H9 (cell line): Measurements from ENCODE around the gene CBS. TPM values are rescaled to one million over a fixed set of nuclear protein-coding genes. Genes with fewer than 3 reads are reported as not detected.

Source experiments
- DNase-seq: peaks from one replicate; pipeline ENCODE4 v3.0.0-alpha.2; 2017
- H2AFZ ChIP-seq: one replicate; pipeline ENCODE4 v1.6.1; 2013; ENCODE audit warnings: mild to moderate bottlenecking, low read length, control low read depth, moderate library complexity
- H2AK5ac ChIP-seq: 2 replicates; pipeline ENCODE4 v1.6.1; 2013; ENCODE audit warnings: low read length, control low read depth, mixed read lengths; ENCODE audit not compliant: insufficient read length
- H2BK120ac ChIP-seq: one replicate; pipeline ENCODE4 v1.6.1; 2013; ENCODE audit warnings: low read depth, mild to moderate bottlenecking, low read length, control low read depth, inconsistent platforms; ENCODE audit not compliant: poor library complexity, severe bottlenecking
- H2BK12ac ChIP-seq: 2 replicates; pipeline ENCODE4 v1.6.1; 2013; ENCODE audit warnings: low read length, control low read depth, mixed read lengths, low read depth; ENCODE audit not compliant: insufficient read length
- H2BK15ac ChIP-seq: 2 replicates; pipeline ENCODE4 v1.6.1; 2013; ENCODE audit warnings: low read depth, low read length, control low read depth
- H2BK20ac ChIP-seq: one replicate; pipeline ENCODE4 v1.6.1; 2013; ENCODE audit warnings: low read depth, mild to moderate bottlenecking, low read length, control low read depth, inconsistent platforms; ENCODE audit not compliant: poor library complexity, severe bottlenecking
- H2BK5ac ChIP-seq: 2 replicates; pipeline ENCODE4 v1.6.1; 2013; ENCODE audit warnings: low read length, control low read depth, mixed read lengths; ENCODE audit not compliant: insufficient read length
- H3K14ac ChIP-seq: 2 replicates; pipeline ENCODE4 v1.6.1; 2013; ENCODE audit warnings: low read length, control low read depth; ENCODE audit not compliant: insufficient read depth
- H3K18ac ChIP-seq: 2 replicates; pipeline ENCODE4 v1.6.1; 2013; ENCODE audit warnings: low read depth, mild to moderate bottlenecking, mixed read lengths, low read length, control low read depth; ENCODE audit not compliant: insufficient read length
- H3K23ac ChIP-seq: 2 replicates; pipeline ENCODE4 v1.6.1; 2013; ENCODE audit warnings: low read length, control low read depth, mixed read lengths, low read depth; ENCODE audit not compliant: insufficient read length
- H3K23me2 ChIP-seq: 2 replicates; pipeline ENCODE4 v1.6.1; 2013; ENCODE audit warnings: low read depth, mild to moderate bottlenecking, mixed read lengths, low read length, control low read depth; ENCODE audit not compliant: insufficient read length, poor library complexity, severe bottlenecking
- H3K27ac ChIP-seq: 2 replicates; pipeline ENCODE4 v1.5.1; 2013; ENCODE audit warnings: low read length, control low read depth, mixed read lengths, low read depth; ENCODE audit not compliant: insufficient read length
- H3K27me3 ChIP-seq: 2 replicates; pipeline ENCODE4 v1.6.1; 2013; ENCODE audit warnings: low read length, control low read depth, inconsistent platforms; ENCODE audit not compliant: insufficient read depth
- H3K4ac ChIP-seq: 2 replicates; pipeline ENCODE4 v1.6.1; 2013; ENCODE audit warnings: low read depth, mild to moderate bottlenecking, control low read depth, inconsistent platforms, low read length, moderate library complexity
- H3K4me1 ChIP-seq: 2 replicates; pipeline ENCODE4 v1.6.1; 2013; ENCODE audit warnings: low read length, control low read depth, inconsistent platforms; ENCODE audit not compliant: insufficient read depth
- H3K4me2 ChIP-seq: 2 replicates; pipeline ENCODE4 v1.6.1; 2013; ENCODE audit warnings: low read length, control low read depth, mixed read lengths; ENCODE audit not compliant: insufficient read length, insufficient read depth
- H3K56ac ChIP-seq: 2 replicates; pipeline ENCODE4 v1.6.1; 2013; ENCODE audit warnings: low read depth, mild to moderate bottlenecking, mixed read lengths, low read length, control low read depth; ENCODE audit not compliant: insufficient read length
- H3K79me1 ChIP-seq: 2 replicates; pipeline ENCODE4 v1.6.1; 2013; ENCODE audit warnings: low read depth, mild to moderate bottlenecking, moderate library complexity, low read length, control low read depth, inconsistent platforms; ENCODE audit not compliant: insufficient read depth, poor library complexity, severe bottlenecking
- H3K79me2 ChIP-seq: 2 replicates; pipeline ENCODE4 v1.6.1; 2013; ENCODE audit warnings: low read length, control low read depth, inconsistent platforms; ENCODE audit not compliant: insufficient read depth
- H3K9ac ChIP-seq: 2 replicates; pipeline ENCODE4 v1.6.1; 2013; ENCODE audit warnings: low read length, control low read depth, mixed read lengths; ENCODE audit not compliant: insufficient read length; ENCODE audit errors: extremely low read depth
- H3K9me3 ChIP-seq: one replicate; pipeline ENCODE4 v1.6.1; 2013; ENCODE audit warnings: low read depth, low read length, inconsistent platforms; ENCODE audit not compliant: control insufficient read depth
- H3T11ph ChIP-seq: one replicate; pipeline ENCODE4 v1.6.1; 2013; ENCODE audit warnings: mild to moderate bottlenecking, low read length, control low read depth, inconsistent platforms
- H4K20me1 ChIP-seq: one replicate; pipeline ENCODE4 v1.6.1; 2013; ENCODE audit not compliant: control insufficient read depth, insufficient read length, insufficient read depth
- H4K5ac ChIP-seq: 2 replicates; pipeline ENCODE4 v1.6.1; 2013; ENCODE audit warnings: low read depth, mild to moderate bottlenecking, mixed read lengths, low read length, control low read depth; ENCODE audit not compliant: insufficient read length
- H4K8ac ChIP-seq: replicated peaks from 2 replicates; pipeline ENCODE4 v1.6.1; 2013; ENCODE audit warnings: low read length, control low read depth, mixed read lengths, low read depth; ENCODE audit not compliant: insufficient read length
- H4K91ac ChIP-seq: 2 replicates; pipeline ENCODE4 v1.6.1; 2013; ENCODE audit warnings: low read depth, mild to moderate bottlenecking, moderate library complexity, mixed read lengths, low read length, control low read depth; ENCODE audit not compliant: insufficient read length
- H3K27ac Mint-ChIP-seq, 3 experiments: 2 replicates in 2 of 3; 3 replicates in 1 of 3; pipeline ENCODE4 v1.8.0; 2020 to 2021; ENCODE audit warnings: mixed read lengths in 3 of 3, mild to moderate bottlenecking in 1 of 3, moderate library complexity in 1 of 3
- H3K27me3 Mint-ChIP-seq: 2 replicates; pipeline ENCODE4 v1.8.0; 2021; ENCODE audit warnings: low read depth, mild to moderate bottlenecking, moderate library complexity, mixed read lengths
- H3K36me3 Mint-ChIP-seq, 3 experiments: 2 replicates in 2 of 3; 3 replicates in 1 of 3; pipeline ENCODE4 v1.8.0; 2020 to 2021; ENCODE audit warnings: low read depth in 3 of 3, mixed read lengths in 3 of 3; ENCODE audit not compliant: insufficient read depth in 1 of 3
- H3K4me1 Mint-ChIP-seq, 2 experiments: 2 replicates each; pipeline ENCODE4 v1.8.0; 2020; ENCODE audit warnings: mixed read lengths in 2 of 2
- H3K4me3 Mint-ChIP-seq, 2 experiments: 2 replicates in 1 of 2; 3 replicates in 1 of 2; pipeline ENCODE4 v1.8.0; 2020 to 2021; ENCODE audit warnings: mild to moderate bottlenecking in 2 of 2, mixed read lengths in 2 of 2, moderate library complexity in 1 of 2
- H3K9me3 Mint-ChIP-seq, 2 experiments: 2 replicates in 1 of 2; 3 replicates in 1 of 2; pipeline ENCODE4 v1.8.0; 2020; ENCODE audit warnings: mild to moderate bottlenecking in 2 of 2, mixed read lengths in 2 of 2, moderate library complexity in 1 of 2
- WGBS: extraction: QIAGEN DNeasy Blood & Tissue Kit; methylation state at CpG from one replicate; pipeline ENCODE4 v1.1.7; 2013; ENCODE audit warnings: missing lambda C conversion rate, low lambda C conversion rate, mixed read lengths; ENCODE audit not compliant: insufficient read length; ENCODE audit errors: extremely low coverage; 5-methylcytosine and 5-hydroxymethylcytosine counted together
- total RNA-seq: library from RNA; stranded (reverse); gene quantifications from 2 replicates; pipeline ENCODE4 v1.2.1, GENCODE V29; 2021
- TF ChIP-seq, protein P1 (sequence below): fragments of 200-600 bp; sonication (generic); conservative IDR thresholded peaks from 3 replicates; pipeline ENCODE4 v1.8.0; 2021; ENCODE audit warnings: antibody characterized with exemption, mild to moderate bottlenecking

The CBS gene
- total RNA-seq, 1 experiment from 2014 or later, result 350 TPM

DNA sequence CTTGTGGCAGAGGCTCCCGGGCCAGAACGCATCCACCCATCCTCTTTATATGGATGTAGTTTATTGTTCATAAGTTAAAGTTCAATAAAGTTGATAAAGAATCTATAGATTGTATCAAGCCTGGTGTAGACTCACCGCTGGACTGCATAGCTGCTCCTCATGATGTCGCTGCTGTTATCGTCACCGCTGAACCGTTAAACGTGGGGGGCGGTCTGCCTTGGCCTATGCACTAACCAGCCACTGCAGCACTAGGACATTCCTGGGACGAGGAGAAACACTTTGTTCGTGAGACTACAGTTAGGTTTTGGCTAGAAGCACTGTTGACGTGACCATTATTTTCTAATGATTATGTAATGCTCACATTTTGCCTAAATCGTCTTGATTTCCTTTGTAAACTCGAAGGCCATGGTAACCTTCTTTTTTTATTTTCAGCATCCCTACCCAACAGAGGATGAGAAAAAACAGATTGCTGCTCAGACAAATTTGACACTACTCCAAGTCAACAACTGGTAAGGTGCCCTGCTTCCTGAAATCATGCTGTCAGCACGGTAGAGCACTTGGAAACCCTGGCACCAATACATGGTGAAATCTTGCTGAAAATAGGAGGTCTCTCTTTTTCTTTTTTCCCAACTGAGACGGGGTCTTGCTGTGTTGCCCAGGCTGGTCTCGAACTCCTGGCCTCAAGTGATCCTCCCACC, 51.0 kb downstream of the CBS start:
- Mint-ChIP-seq H3K9me3 (no peaks in the 10 kb centered on the region), H3K36me3 (peaks cover 17 to 91% (median 60%) of the 10 kb centered on the region in 3 experiments; a peak in 6 of 7 replicates), H3K27ac (no peak overlapping the region), H3K4me1 (peaks cover 3 to 4% of the 10 kb centered on the region in 2 experiments), H3K27me3 (no peaks in the 10 kb centered on the region), H3K4me3 (no peak overlapping the region)
- H2AFZ ChIP-seq, result no peak overlapping the region
- no peak overlapping the region for H3K18ac ChIP-seq
- H2BK120ac ChIP-seq, result no peak overlapping the region
- H3K23ac ChIP-seq, result no peak overlapping the region
- WGBS, result no CpG with 5 or more reads among the region's 17 CpGs
- no peak overlapping the region for H2BK5ac ChIP-seq
- H3K4me1 ChIP-seq, result no peaks in the 10 kb centered on the region; the same call in 1 of the 2 replicates
- TF ChIP-seq, protein P1, sequence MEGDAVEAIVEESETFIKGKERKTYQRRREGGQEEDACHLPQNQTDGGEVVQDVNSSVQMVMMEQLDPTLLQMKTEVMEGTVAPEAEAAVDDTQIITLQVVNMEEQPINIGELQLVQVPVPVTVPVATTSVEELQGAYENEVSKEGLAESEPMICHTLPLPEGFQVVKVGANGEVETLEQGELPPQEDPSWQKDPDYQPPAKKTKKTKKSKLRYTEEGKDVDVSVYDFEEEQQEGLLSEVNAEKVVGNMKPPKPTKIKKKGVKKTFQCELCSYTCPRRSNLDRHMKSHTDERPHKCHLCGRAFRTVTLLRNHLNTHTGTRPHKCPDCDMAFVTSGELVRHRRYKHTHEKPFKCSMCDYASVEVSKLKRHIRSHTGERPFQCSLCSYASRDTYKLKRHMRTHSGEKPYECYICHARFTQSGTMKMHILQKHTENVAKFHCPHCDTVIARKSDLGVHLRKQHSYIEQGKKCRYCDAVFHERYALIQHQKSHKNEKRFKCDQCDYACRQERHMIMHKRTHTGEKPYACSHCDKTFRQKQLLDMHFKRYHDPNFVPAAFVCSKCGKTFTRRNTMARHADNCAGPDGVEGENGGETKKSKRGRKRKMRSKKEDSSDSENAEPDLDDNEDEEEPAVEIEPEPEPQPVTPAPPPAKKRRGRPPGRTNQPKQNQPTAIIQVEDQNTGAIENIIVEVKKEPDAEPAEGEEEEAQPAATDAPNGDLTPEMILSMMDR, result no peak
- H3K9me3 ChIP-seq, result no peaks in the 10 kb centered on the region
- H3K14ac ChIP-seq, result no peak overlapping the region
- no peak overlapping the region for H3K4me2 ChIP-seq
- no peaks in the 10 kb centered on the region for H3K79me2 ChIP-seq
- H4K20me1 ChIP-seq, result no peaks in the 10 kb centered on the region
- H3K9ac ChIP-seq, result no peak overlapping the region
- no peak overlapping the region for H2AK5ac ChIP-seq
- H4K8ac ChIP-seq, result no peak overlapping the region
- H3K27ac ChIP-seq, result no peak overlapping the region
- H3K79me1 ChIP-seq, result no peaks in the 10 kb centered on the region
- no peak overlapping the region for H2BK20ac ChIP-seq
- no peaks in the 10 kb centered on the region for H3K27me3 ChIP-seq
- no peak overlapping the region for H3T11ph ChIP-seq
- no peak overlapping the region for H2BK15ac ChIP-seq
- H4K5ac ChIP-seq, result no peak overlapping the region
- H3K4ac ChIP-seq, result no peak overlapping the region
- no peak overlapping the region for H2BK12ac ChIP-seq
- no peak overlapping the region for H3K56ac ChIP-seq
- no peak overlapping the region for H4K91ac ChIP-seq
- no peaks in the 10 kb centered on the region for H3K23me2 ChIP-seq
- no peak for DNase-seq
